Keratinocyte (primary cell): ENCODE data around the gene CCDC172. TPM values are rescaled to one million over a fixed set of nuclear protein-coding genes. Genes with fewer than 3 reads are reported as not detected.

Source experiments
- DNase-seq: peaks from one replicate; pipeline ENCODE4 v3.0.0-alpha.2; 2011; ENCODE audit warnings: low read depth, missing footprints, low spot score
- FAIRE-seq: peaks from 2 replicates; lab custom pipeline; 2011; peaks lifted over from hg19 to GRCh38; lab: Jason Lieb, UNC
- H2AFZ ChIP-seq: 2 replicates; pipeline ENCODE4 v1.6.0; 2012; ENCODE audit warnings: low read length, control low read depth, inconsistent platforms; ENCODE audit not compliant: control insufficient read depth
- H3K27ac ChIP-seq: 2 replicates; pipeline ENCODE4 v1.5.1; 2011; ENCODE audit warnings: low read length; ENCODE audit not compliant: control insufficient read depth, insufficient read depth
- H3K27me3 ChIP-seq: 3 replicates; pipeline ENCODE4 v1.6.0; 2011; ENCODE audit warnings: low read length; ENCODE audit not compliant: control insufficient read depth, insufficient read depth; ENCODE audit errors: extremely low read depth
- H3K36me3 ChIP-seq, 2 experiments: 2 replicates in 1 of 2; 3 replicates in 1 of 2; pipeline ENCODE4 v1.5.1; 2011; ENCODE audit warnings: low read length in 2 of 2, mild to moderate bottlenecking in 1 of 2; ENCODE audit not compliant: control insufficient read depth in 2 of 2, insufficient read depth in 2 of 2; ENCODE audit errors: extremely low read depth in 1 of 2
- H3K4me1 ChIP-seq: 3 replicates; pipeline ENCODE4 v1.5.1; 2011; ENCODE audit warnings: low read length; ENCODE audit not compliant: control insufficient read depth, insufficient read depth; ENCODE audit errors: extremely low read depth
- H3K4me2 ChIP-seq: 3 replicates; pipeline ENCODE4 v1.6.0; 2011; ENCODE audit warnings: low read depth, low read length; ENCODE audit not compliant: control insufficient read depth, insufficient read depth; ENCODE audit errors: extremely low read depth
- H3K4me3 ChIP-seq, 3 experiments: fragments of 200-600 bp in 1 of 3; sonication (generic) in 1 of 3; 2 replicates in 2 of 3; 3 replicates in 1 of 3; pipeline ENCODE4 v1.5.1; 2011 to 2016; ENCODE audit warnings: low read length in 3 of 3, mild to moderate bottlenecking in 3 of 3, control low read depth in 2 of 3, inconsistent platforms in 1 of 3, low read depth in 1 of 3, mixed read lengths in 1 of 3, mixed run types in 1 of 3, moderate library complexity in 1 of 3; ENCODE audit not compliant: control insufficient read depth in 2 of 3, insufficient read depth in 2 of 3; ENCODE audit errors: extremely low read depth in 1 of 3
- H3K79me2 ChIP-seq: 2 replicates; pipeline ENCODE4 v1.6.0; 2012; ENCODE audit warnings: low read length; ENCODE audit not compliant: control insufficient read depth, insufficient read depth
- H3K9ac ChIP-seq: 3 replicates; pipeline ENCODE4 v1.6.0; 2011; ENCODE audit warnings: low read length; ENCODE audit not compliant: control insufficient read depth, insufficient read depth; ENCODE audit errors: extremely low read depth
- H3K9me1 ChIP-seq: 3 replicates; pipeline ENCODE4 v1.6.0; 2011; ENCODE audit warnings: low read length; ENCODE audit not compliant: control insufficient read depth, insufficient read depth; ENCODE audit errors: extremely low read depth
- H3K9me3 ChIP-seq: 2 replicates; pipeline ENCODE4 v1.5.1; 2012; ENCODE audit warnings: low read depth, low read length; ENCODE audit not compliant: control insufficient read depth
- H4K20me1 ChIP-seq: 3 replicates; pipeline ENCODE4 v1.6.0; 2011; ENCODE audit warnings: low read length; ENCODE audit not compliant: control insufficient read depth, insufficient read depth; ENCODE audit errors: extremely low read depth
- EZH2 ChIP-seq: IDR thresholded peaks from one replicate; pipeline ENCODE4 v1.6.1; 2012; ENCODE audit warnings: inconsistent platforms, mild to moderate bottlenecking, low read length, moderate library complexity
- dilution Hi-C: fragments of 300-500 bp; cut with MboI; formaldehyde crosslinking; loops from one replicate; pipeline ENCODE4 v1.7.0; 2020; ENCODE audit warnings: low sequenced_read_pairs; ENCODE audit not compliant: extremely low pct_ligation_motif_present
- polyA plus RNA-seq, 5 experiments: library from polyadenylated mRNA; depleted of rRNA in 3 of 5; stranded (reverse) in 3 of 5; stranded (forward) in 1 of 5; unstranded in 1 of 5; fragments of >200 nt; gene quantifications; 1 replicate in 1 of 5; 2 replicates in 3 of 5; 3 replicates in 1 of 5; pipeline versions ENCODE4 v1.2.1 to v1.2.3, GENCODE V29; 2011 to 2012; ENCODE audit warnings: missing spikeins in 2 of 5, low read depth in 1 of 5, low replicate concordance in 1 of 5
- TF ChIP-seq, protein P1 (sequence below), 3 experiments: IDR thresholded peaks in 1 of 3; conservative IDR thresholded peaks in 1 of 3; optimal IDR thresholded peaks in 1 of 3; 2 replicates in 2 of 3; 3 replicates in 1 of 3; pipeline versions ENCODE3 to v1.5.1; 2011; ENCODE audit warnings: low read length in 3 of 3, mild to moderate bottlenecking in 3 of 3, moderate library complexity in 2 of 3, control low read depth in 1 of 3, inconsistent platforms in 1 of 3; ENCODE audit not compliant: insufficient read depth in 2 of 3; ENCODE audit errors: extremely low read depth in 1 of 3

CCDC172 gene
- polyA plus RNA-seq, 1 donor (not counting 4 experiments of a cell fraction or from before 2014, with no cell fraction given), result not detected

- Histone ChIP-seq H3K79me2 (no peaks in the 10 kb centered on the region), H3K36me3 (no peaks in the 10 kb centered on the region), H3K27me3 (no peaks in the 10 kb centered on the region), H4K20me1 (no peaks in the 10 kb centered on the region), H3K4me1 (no peaks in the 10 kb centered on the region), H3K27ac (no peak overlapping the region), H3K9ac (no peak overlapping the region), H3K4me3 (no peak overlapping the region), H3K9me1 (no peaks in the 10 kb centered on the region), H2AFZ (no peak overlapping the region), H3K4me2 (no peak overlapping the region), H3K9me3 (no peaks in the 10 kb centered on the region)
- DNase-seq (no peak), FAIRE-seq (no peak)
- dilution Hi-C loops, result no loop called here
- TF ChIP-seq, protein P1, sequence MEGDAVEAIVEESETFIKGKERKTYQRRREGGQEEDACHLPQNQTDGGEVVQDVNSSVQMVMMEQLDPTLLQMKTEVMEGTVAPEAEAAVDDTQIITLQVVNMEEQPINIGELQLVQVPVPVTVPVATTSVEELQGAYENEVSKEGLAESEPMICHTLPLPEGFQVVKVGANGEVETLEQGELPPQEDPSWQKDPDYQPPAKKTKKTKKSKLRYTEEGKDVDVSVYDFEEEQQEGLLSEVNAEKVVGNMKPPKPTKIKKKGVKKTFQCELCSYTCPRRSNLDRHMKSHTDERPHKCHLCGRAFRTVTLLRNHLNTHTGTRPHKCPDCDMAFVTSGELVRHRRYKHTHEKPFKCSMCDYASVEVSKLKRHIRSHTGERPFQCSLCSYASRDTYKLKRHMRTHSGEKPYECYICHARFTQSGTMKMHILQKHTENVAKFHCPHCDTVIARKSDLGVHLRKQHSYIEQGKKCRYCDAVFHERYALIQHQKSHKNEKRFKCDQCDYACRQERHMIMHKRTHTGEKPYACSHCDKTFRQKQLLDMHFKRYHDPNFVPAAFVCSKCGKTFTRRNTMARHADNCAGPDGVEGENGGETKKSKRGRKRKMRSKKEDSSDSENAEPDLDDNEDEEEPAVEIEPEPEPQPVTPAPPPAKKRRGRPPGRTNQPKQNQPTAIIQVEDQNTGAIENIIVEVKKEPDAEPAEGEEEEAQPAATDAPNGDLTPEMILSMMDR (optimal IDR thresholded peaks at IDR 0.05 in 1 of 3, IDR thresholded peaks at IDR 0.05 in 1 of 3, conservative IDR thresholded peaks at IDR 0.05 in 1 of 3; ENCODE audit: extremely low read depth in 1 of 3, insufficient read depth in 2 of 3, low read length in 3 of 3), result no peak
- no peak for TF ChIP-seq EZH2
Measured at GRCh38 chr10:116329153-116329552, 4.9 kb downstream of the CCDC172 start.

DNA sequence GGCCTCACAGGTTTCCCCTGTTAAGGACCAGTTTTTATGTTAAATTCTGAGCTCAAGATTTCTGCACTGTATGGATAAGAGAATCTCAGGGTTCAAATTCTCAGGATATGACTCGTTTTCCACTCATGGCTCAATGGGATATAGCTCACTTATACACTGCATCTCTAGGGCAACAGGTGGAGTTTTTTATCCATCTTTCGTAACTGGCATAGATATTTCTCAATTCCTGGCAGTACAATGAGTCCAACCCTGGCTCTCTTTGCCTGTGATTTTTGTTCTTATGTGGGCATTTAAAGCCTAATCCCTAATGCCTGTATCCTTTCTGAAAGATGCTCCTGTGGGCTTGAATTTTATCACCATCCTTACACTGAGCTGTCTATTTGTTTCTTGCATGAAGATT is 7.6 kb downstream of the CCDC172 start:
- Histone ChIP-seq H3K27me3 (no peaks in the 10 kb centered on the region), H3K9me1 (no peaks in the 10 kb centered on the region), H3K27ac (no peak overlapping the region), H3K4me3 (no peak overlapping the region), H3K4me2 (no peak overlapping the region), H3K9ac (no peak overlapping the region), H3K4me1 (no peaks in the 10 kb centered on the region), H3K9me3 (no peaks in the 10 kb centered on the region), H2AFZ (no peak overlapping the region), H4K20me1 (no peaks in the 10 kb centered on the region), H3K79me2 (no peaks in the 10 kb centered on the region), H3K36me3 (no peaks in the 10 kb centered on the region)
- TF ChIP-seq EZH2, result no peak
- TF ChIP-seq, protein P1 (optimal IDR thresholded peaks at IDR 0.05 in 1 of 3, IDR thresholded peaks at IDR 0.05 in 1 of 3, conservative IDR thresholded peaks at IDR 0.05 in 1 of 3; ENCODE audit: extremely low read depth in 1 of 3, insufficient read depth in 2 of 3, low read length in 3 of 3), result no peak
- DNase-seq (no peak), FAIRE-seq (no peak)
- dilution Hi-C loops, result no loop called here
